DMS114 treated with DMSO at 0.1 percent for 48 hours (cell line): ENCODE measurements around the gene TRIO.

ENCODE experiments used
- DNase-seq: peaks from one replicate; lab custom pipeline; 2025; ENCODE audit not compliant: unreplicated experiment; lab: John Stamatoyannopoulos, UW

TRIO gene

GRCh38 chr5:14501353-14502293 is 358.5 kb downstream of the TRIO start:
- no peak for DNase-seq

DNA sequence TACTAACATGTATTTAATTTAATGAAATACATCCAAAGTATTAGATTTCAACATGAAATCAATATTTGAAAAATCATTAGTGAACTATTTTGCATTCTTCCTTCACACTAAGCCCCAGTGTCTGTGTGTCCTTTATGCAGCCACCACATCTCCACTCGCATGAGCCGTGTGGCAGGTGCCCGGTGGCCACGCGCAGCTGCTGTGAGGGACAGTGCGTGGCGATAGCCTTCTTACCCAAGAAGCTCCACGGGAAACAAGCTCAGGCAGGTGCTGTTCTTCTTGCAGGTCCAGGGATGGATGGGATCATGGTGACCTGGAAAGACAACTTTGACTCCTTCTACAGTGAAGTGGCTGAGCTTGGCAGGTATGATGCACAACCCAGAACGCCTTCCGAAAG is 359.1 kb downstream of the TRIO start:
- DNase-seq = no peak

- DNase-seq = no peak
These were observed 360.0 kb downstream of the TRIO start for GRCh38 chr5:14503017-14503680.

GRCh38 chr5:14503681-14504331 is 360.7 kb downstream of the TRIO start:
- DNase-seq = no peak

GRCh38 chr5:14504332-14504727 is 361.2 kb downstream of the TRIO start:
- no peak for DNase-seq

GRCh38 chr5:14504816-14505215 is 361.7 kb downstream of the TRIO start:
- DNase-seq = no peak

DNA sequence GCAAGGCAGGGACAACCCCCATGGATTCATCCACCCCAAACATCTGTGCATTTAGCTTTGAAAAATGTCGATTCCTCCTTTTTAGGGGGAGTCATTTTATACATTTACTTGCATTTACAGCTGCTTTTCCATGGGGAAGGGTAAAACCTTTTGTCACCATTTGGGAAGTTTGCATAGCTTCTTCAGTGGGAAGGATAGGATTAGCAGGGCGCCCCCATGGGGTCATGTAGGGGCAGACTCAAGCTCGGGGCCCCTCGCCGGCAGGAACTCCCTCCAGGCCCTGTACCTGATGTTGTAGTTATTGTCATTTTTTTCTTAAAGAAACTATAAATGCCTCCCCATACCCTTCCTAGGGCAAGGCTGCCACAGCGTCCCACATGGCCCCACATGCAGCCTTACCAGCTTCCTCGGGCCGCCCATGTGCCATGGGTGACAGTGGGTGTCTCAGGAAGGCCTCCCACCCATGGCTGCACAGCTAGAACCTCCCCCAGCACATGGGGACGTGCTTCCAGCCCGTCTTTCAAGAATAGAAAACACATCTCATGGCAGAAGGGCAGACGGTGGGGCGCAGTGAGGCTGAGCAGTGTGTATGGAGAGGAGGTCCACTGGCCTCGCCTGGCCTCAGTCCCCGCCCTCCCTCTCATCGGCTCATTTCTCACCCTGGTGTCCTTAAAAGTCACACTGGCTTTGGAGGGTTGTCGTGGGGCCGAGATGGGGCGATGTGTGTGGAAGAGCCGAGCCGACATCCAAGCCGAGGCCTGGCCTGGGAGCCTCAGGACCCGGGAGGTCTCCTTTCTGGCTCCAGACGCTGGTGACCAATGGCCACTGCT is 362.4 kb downstream of the TRIO start:
- no peak for DNase-seq

- DNase-seq = no peak
These were observed 363.0 kb downstream of the TRIO start for GRCh38 chr5:14506140-14506538.

DNA sequence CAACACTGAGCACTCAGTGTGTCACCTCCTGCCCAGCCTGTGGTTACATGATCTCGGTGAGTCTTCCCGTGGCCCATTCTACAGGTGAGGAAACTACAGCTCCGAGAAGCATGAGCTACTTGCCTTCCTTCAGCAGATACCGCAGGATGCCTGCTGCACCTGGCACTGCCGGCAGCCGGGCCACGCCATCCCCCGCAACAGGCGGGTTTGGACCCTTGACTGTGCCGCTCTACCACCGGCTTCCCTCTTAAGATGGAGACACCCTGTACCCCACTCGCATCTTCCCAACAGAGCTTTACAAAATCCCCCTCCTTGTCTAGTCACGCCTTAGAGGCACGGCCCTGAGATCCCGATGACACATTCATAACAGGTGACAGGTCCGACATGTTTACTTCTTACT is 363.5 kb downstream of the TRIO start:
- DNase-seq = no peak

DNA sequence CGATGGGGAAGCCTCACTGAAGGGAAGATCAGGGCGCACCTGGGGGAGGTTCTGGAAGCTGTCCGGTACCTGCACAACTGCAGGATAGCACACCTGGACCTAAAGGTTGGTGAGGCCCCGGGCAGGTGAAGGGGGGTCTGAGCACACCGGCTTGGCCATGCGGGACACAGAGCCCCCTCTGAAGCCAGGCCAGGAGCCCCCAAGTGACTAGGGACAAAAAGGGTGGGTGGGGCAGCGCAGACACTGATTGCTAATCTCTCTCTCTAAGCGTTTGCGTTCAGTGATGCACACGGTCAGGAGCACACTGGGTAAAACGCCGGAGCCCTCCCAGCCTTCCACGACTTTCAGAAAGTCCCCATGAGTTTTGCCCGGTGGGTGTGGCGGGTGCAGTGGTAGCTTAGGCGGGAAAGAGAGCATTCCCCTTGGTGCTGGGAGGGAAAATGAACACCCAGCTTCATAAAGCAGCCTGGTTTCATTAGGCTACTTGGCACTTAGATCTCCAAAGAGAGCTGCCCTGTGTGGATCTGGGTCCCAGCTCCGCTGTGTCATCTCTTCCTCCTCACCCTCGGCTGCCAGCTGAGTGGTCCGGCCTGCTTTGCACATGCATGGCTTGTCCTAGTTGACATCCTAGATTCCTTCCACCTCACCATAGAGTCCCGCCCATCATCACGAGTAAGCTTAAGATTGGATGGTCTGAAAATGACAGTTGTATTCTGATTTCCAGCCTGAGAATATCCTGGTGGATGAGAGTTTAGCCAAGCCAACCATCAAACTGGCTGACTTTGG is 364.2 kb downstream of the TRIO start:
- no peak for DNase-seq

DNA sequence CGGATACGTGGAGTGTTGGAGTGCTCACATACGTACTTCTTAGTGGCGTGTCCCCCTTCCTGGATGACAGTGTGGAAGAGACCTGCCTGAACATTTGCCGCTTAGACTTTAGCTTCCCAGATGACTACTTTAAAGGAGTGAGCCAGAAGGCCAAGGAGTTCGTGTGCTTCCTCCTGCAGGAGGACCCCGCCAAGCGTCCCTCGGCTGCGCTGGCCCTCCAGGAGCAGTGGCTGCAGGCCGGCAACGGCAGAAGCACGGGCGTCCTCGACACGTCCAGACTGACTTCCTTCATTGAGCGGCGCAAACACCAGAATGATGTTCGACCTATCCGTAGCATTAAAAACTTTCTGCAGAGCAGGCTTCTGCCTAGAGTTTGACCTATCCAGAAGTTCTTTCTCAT is 364.9 kb downstream of the TRIO start:
- no peak for DNase-seq

DNA sequence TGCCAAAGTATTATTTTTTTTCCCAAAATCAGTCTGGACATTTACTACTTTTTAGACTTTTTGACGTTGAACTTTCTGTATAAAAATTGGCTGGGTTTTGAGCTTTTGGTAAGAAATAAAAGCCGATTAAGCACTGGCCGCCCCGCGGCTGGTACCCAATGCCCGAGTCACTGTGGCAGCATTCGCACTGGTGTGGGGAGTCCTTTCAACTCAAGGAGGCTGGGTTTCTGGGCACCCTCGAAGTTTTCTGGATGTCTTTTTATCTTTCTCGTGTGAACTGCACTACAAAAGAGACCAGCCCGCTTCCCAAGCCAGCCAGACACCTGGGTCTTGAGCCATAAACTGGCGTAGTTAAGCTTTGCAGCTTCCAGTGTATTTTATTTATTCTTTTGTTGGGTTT is 366.4 kb downstream of the TRIO start:
- DNase-seq = no peak

GRCh38 chr5:14510156-14510734 is 367.1 kb downstream of the TRIO start:
- DNase-seq = no peak

- no peak for DNase-seq
These were observed 367.7 kb downstream of the TRIO start for GRCh38 chr5:14510880-14511279.

GRCh38 chr5:14512574-14512973 is 369.4 kb downstream of the TRIO start:
- DNase-seq = no peak

DNA sequence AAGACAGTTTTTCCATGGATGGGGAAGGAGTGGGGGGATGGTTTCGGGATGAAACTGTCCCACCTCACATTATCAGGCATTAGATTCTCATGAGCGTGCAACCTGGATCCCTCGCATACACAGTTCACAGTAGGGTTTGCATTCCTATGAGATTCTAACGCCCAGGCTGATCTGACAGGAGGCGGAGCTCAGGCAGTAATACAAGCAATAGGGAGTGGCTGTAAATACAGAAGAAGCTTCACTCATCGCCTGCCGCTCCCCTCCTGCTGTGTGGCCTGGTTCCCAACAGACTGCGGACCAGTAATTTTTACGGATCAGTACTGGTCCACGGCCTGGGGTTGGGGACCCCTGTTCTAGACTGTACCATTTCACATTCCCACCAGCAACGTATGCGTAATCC is 370.1 kb downstream of the TRIO start:
- DNase-seq = no peak

DNA sequence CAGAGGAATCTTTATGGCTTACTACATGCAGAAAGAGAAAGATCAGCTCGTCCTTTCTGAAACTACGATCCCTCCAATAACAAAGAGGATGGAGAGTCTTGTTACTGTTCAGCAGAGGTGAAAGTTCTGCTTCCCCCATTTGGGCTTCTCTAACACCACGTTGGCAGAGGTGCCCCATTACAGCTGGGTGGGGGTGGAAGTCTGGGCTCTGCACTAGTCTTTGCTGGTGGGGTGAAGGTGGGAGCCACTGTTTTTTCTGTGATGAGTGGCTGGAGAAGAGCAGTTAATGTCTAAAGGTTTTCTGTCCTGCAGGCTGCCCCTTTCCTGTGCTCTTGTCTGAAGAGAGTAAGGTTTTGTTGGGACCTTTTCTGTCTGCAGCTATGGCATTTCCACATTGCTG is 373.8 kb downstream of the TRIO start:
- no peak for DNase-seq

GRCh38 chr5:14518638-14519037 is 375.5 kb downstream of the TRIO start:
- no peak for DNase-seq

- DNase-seq = no peak
These were observed 378.6 kb downstream of the TRIO start for GRCh38 chr5:14521748-14522147.

- DNase-seq = no peak
These were observed 379.6 kb downstream of the TRIO start for GRCh38 chr5:14522721-14523120.
